Right ventricle myocardium inferior (tissue), 1 donor: ENCODE results near the gene NIFK. TPM values are rescaled to one million over a fixed set of nuclear protein-coding genes. Genes with fewer than 3 reads are reported as not detected.
"Not testable (repeated sequence)": the region's sequence is repeated elsewhere in the genome, so short reads cannot be mapped to it uniquely, and the experiment has no call there.

Source experiments
- ATAC-seq: fragments of 200-7000 bp; cut with Tn5 transposase; one replicate; pipeline ENCODE4 v1.9.1; 2020; ENCODE audit warnings: mild to moderate bottlenecking, moderate library complexity
- DNase-seq: peaks from one replicate; pipeline ENCODE4 v3.0.0; 2021; ENCODE audit errors: missing footprints
- intact Hi-C: fragments of 100-400 bp; cut with DNase I; formaldehyde crosslinking; loops from one replicate; pipeline ENCODE4 v1.11.0; 2022
- total RNA-seq: library from RNA; stranded (reverse); fragmentation: NEBNext Ultra II Directional; extraction: Animal tissue kit (Norgen Biotek cat#: 25700); gene quantifications from one replicate; pipeline ENCODE4 v1.2.1, GENCODE V29; 2021
- donor health status: DM: no; HTN: yes; CAD: no; lungs with severe emphysema.

Gene NIFK
- total RNA-seq, 1 donor from 2014 or later, result 18.3 TPM

GRCh38 chr2:121701761-121702160 is 34.9 kb downstream of the NIFK start:
- ATAC-seq, DNase-seq, intact Hi-C loops: not testable (repeated sequence)

- ATAC-seq, result peak; percentile 50
- intact Hi-C loops, result no loop called here
- no peak for DNase-seq
Measured at GRCh38 chr2:121699421-121700333, 37.0 kb downstream of the NIFK start.

- no peak for DNase-seq
- intact Hi-C loops, result no loop called here
- ATAC-seq, result no peak
Measured at GRCh38 chr2:121698318-121698930, 38.3 kb downstream of the NIFK start.

DNA sequence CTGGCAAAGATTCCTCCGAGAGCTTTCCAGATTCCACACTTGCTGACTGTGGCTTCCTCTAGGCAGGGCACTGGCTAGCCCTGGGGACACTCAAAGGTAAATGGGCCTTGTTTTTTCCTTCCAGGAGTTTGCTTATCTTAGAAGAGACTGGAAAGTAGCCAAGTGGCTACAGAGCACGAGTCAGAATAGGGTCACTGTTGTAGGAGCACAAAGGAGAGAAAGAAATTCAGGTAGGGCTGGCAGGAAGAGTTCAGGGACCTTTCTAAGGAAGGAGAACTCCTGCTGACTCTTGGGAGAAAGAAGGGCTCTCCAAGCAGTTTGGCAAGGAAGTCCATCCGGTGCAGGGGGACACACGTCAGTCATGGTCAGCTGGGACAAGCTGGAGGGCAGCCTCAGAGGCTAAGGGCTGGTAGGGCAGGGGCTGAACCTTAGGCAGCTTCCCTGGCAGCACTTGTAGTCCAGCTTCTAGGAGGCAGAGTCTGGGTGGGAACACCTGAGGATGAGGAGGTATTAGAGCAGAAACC is 39.5 kb downstream of the NIFK start:
- intact Hi-C loops, result no loop called here
- ATAC-seq, result no peak
- no peak for DNase-seq

GRCh38 chr2:121696410-121696930 is 40.2 kb downstream of the NIFK start:
- intact Hi-C loops, result no loop called here
- no peak for DNase-seq
- ATAC-seq, result no peak

DNA sequence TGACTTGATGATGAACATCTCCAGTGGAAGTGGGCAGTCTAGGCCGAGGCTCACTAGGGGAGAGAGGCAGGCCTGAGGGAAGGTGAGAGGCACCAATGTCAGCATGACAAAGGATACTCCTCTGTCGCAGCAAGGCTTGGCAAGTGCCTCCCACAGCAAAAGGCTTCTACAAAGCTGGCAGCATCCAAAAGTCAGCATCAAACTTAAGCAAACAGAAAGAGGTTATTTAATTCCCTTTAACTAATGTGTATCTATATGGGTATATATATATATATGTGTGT is 41.6 kb downstream of the NIFK start:
- no peak for ATAC-seq
- intact Hi-C loops, result no loop called here
- DNase-seq, result no peak

GRCh38 chr2:121694398-121695170 is 42.1 kb downstream of the NIFK start:
- intact Hi-C loops, result no loop called here

GRCh38 chr2:121690572-121690971 is 46.1 kb downstream of the NIFK start:
- intact Hi-C loops, DNase-seq, ATAC-seq: not testable (repeated sequence)

More at GRCh38 chr2:121694398-121695170, 42.1 kb downstream of the NIFK start:
- DNase-seq (no peak), ATAC-seq (no peak)

DNA sequence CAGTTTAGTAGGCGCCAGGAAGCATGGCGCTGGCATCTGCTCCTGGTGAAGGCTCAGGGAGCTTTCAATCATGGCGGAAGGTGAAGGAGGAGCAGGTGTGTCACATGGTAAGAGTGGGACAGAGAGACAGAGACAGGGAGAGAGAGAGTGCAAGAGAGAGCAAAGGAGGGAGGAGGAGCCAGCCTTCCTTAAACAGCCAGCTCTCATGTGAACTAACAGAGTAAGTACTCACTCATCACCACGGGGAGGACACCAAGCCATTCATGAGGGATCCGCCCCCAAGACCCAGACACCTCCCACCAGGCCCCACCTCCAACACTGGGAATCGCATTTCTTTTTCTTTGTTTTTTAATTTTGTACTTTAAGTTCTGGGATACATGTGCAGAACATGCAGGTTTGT is 46.6 kb downstream of the NIFK start:
- DNase-seq (no peak), ATAC-seq (no peak)
- intact Hi-C loops, result no loop called here

- ATAC-seq (peak; percentile 37), DNase-seq (no peak)
- intact Hi-C loops, result no loop called here
Measured at GRCh38 chr2:121689356-121689755, 47.3 kb downstream of the NIFK start.

GRCh38 chr2:121688820-121689219 is 47.9 kb downstream of the NIFK start:
- intact Hi-C loops, result no loop called here
- DNase-seq, result no peak
- ATAC-seq, result no peak

GRCh38 chr2:121686902-121687301 is 49.8 kb downstream of the NIFK start:
- DNase-seq (no peak), ATAC-seq (no peak)
- intact Hi-C loops, result no loop called here

GRCh38 chr2:121686218-121686617 is 50.5 kb downstream of the NIFK start:
- no peak for DNase-seq
- intact Hi-C loops, result no loop called here
- ATAC-seq, result no peak

GRCh38 chr2:121682396-121683298 is 54.0 kb downstream of the NIFK start:
- DNase-seq (no peak), ATAC-seq (no peak)
- intact Hi-C loops, result no loop called here

DNA sequence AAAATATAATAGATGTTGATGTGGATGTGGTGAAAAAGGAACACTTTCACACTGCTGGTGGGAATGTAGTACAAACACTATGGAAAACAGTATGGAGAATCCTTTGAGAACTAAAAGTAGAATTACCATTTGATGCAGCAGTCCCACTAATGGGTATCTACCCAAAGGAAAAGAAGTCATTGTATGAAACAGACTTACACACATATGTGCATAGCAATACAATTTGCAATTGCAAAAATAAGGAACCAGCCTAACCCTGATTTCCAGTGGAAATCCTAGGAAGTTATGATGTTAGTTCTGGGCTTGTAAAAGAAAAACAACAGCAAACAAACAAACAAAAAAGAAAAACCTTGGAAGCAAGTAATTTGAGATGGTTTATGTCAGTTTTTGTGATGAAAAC is 58.8 kb downstream of the NIFK start:
- intact Hi-C loops, result no loop called here
- DNase-seq (no peak), ATAC-seq (no peak)
